Osteocyte (in vitro differentiated cells): Measurements from ENCODE around the gene ZBED6. TPM values are rescaled to one million over a fixed set of nuclear protein-coding genes. Genes with fewer than 3 reads are reported as not detected.

ENCODE experiments used
- DNase-seq: peaks from one replicate; pipeline ENCODE4 v3.0.0; 2021; ENCODE audit warnings: mixed read lengths; ENCODE audit not compliant: unreplicated experiment; ENCODE audit errors: extremely low spot score
- H3K27ac Mint-ChIP-seq: one replicate; pipeline ENCODE4 v1.8.0; 2021; ENCODE audit warnings: mild to moderate bottlenecking, mixed read lengths; ENCODE audit not compliant: unreplicated experiment
- H3K27me3 Mint-ChIP-seq: one replicate; pipeline ENCODE4 v1.8.0; 2021; ENCODE audit warnings: mixed read lengths; ENCODE audit not compliant: unreplicated experiment
- H3K36me3 Mint-ChIP-seq: one replicate; pipeline ENCODE4 v1.8.0; 2021; ENCODE audit warnings: mixed read lengths; ENCODE audit not compliant: unreplicated experiment
- H3K4me1 Mint-ChIP-seq: one replicate; pipeline ENCODE4 v1.8.0; 2021; ENCODE audit warnings: mixed read lengths; ENCODE audit not compliant: unreplicated experiment
- H3K4me3 Mint-ChIP-seq: one replicate; pipeline ENCODE4 v1.8.0; 2021; ENCODE audit warnings: mild to moderate bottlenecking, moderate library complexity, mixed read lengths; ENCODE audit not compliant: unreplicated experiment
- H3K9me3 Mint-ChIP-seq: one replicate; pipeline ENCODE4 v1.8.0; 2021; ENCODE audit warnings: mixed read lengths; ENCODE audit not compliant: unreplicated experiment
- total RNA-seq: library from RNA; stranded (reverse); gene quantifications from 2 replicates; pipeline ENCODE4 v1.2.1, GENCODE V29; 2021
- TF ChIP-seq, protein P1 (sequence below): fragments of 200-600 bp; sonication (generic); IDR thresholded peaks from 2 replicates; pipeline ENCODE4 v1.5.0; 2021; ENCODE audit warnings: antibody characterized with exemption, mild to moderate bottlenecking, moderate library complexity

ZBED6 gene
- total RNA-seq, 1 donor from 2014 or later = 43.4 TPM

DNA sequence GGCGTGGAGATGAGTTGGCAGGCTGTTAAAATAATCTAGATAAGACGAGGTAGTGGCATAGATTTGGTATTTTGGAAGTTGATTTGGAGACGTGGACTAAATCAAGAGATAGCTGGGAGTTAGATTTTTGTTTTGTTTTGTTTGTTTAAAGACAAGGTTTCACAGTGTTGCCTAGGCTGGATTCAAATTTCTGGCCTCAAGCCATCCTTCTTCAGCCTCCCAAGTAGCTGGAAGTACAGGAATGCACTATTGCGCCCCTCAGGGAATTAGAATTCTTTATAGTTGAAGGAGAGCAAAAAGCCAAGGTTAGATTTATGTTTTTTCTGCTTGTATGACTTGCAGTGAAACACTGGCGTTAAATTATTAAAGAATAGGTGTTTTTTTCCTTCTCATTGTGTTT is 43.7 kb downstream of the ZBED6 start:
- peaks cover 41% of the 10 kb centered on the region for H3K36me3 Mint-ChIP-seq
- TF ChIP-seq, protein P1, sequence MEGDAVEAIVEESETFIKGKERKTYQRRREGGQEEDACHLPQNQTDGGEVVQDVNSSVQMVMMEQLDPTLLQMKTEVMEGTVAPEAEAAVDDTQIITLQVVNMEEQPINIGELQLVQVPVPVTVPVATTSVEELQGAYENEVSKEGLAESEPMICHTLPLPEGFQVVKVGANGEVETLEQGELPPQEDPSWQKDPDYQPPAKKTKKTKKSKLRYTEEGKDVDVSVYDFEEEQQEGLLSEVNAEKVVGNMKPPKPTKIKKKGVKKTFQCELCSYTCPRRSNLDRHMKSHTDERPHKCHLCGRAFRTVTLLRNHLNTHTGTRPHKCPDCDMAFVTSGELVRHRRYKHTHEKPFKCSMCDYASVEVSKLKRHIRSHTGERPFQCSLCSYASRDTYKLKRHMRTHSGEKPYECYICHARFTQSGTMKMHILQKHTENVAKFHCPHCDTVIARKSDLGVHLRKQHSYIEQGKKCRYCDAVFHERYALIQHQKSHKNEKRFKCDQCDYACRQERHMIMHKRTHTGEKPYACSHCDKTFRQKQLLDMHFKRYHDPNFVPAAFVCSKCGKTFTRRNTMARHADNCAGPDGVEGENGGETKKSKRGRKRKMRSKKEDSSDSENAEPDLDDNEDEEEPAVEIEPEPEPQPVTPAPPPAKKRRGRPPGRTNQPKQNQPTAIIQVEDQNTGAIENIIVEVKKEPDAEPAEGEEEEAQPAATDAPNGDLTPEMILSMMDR = no peak
- no peak overlapping the region for H3K4me3 Mint-ChIP-seq
- no peaks in the 10 kb centered on the region for H3K9me3 Mint-ChIP-seq
- H3K4me1 Mint-ChIP-seq = peaks cover 18% of the 10 kb centered on the region
- no peak for DNase-seq
- no peaks in the 10 kb centered on the region for H3K27me3 Mint-ChIP-seq
- H3K27ac Mint-ChIP-seq = peak overlapping the region; percentile 93

- Mint-ChIP-seq H3K4me1 (peaks cover 18% of the 10 kb centered on the region), H3K27me3 (no peaks in the 10 kb centered on the region), H3K36me3 (peaks cover 46% of the 10 kb centered on the region), H3K27ac (no peak overlapping the region), H3K9me3 (no peaks in the 10 kb centered on the region), H3K4me3 (no peak overlapping the region)
- TF ChIP-seq, protein P1 = no peak
- no peak for DNase-seq
Observed at GRCh38 chr1:203840208-203840808, 44.9 kb downstream of the ZBED6 start.

- peaks cover 47% of the 10 kb centered on the region for H3K36me3 Mint-ChIP-seq
- DNase-seq = no peak
- no peaks in the 10 kb centered on the region for H3K27me3 Mint-ChIP-seq
- H3K27ac Mint-ChIP-seq = no peak overlapping the region
- H3K9me3 Mint-ChIP-seq = no peaks in the 10 kb centered on the region
- TF ChIP-seq, protein P1 = no peak
- H3K4me1 Mint-ChIP-seq = peaks cover 18% of the 10 kb centered on the region
- no peak overlapping the region for H3K4me3 Mint-ChIP-seq
Observed at GRCh38 chr1:203842559-203842876, 47.1 kb downstream of the ZBED6 start.

GRCh38 chr1:203843435-203843834 is 48.0 kb downstream of the ZBED6 start:
- Mint-ChIP-seq H3K9me3 (no peaks in the 10 kb centered on the region), H3K4me1 (peaks cover 13% of the 10 kb centered on the region)

More at GRCh38 chr1:203843435-203843834, 48.0 kb downstream of the ZBED6 start:
- TF ChIP-seq, protein P1 = no peak
- DNase-seq = no peak
- Mint-ChIP-seq H3K4me3 (no peak overlapping the region), H3K36me3 (peaks cover 40% of the 10 kb centered on the region), H3K27me3 (no peaks in the 10 kb centered on the region), H3K27ac (no peak overlapping the region)

Other genes starting within 250 kb of the ZBED6 start
- gene ATP2B4, start 168.8 kb upstream of the ZBED6 start, total RNA-seq = 39.4 and 42.1 TPM in 2 replicates
- not detected in 2 replicates for gene LAX1, start 30.4 kb upstream of the ZBED6 start, total RNA-seq
- gene ZC3H11A, start within 50 bp of the ZBED6 start, total RNA-seq = 88.3 and 94.8 TPM in 2 replicates
- 95.7 and 102 TPM in 2 replicates for gene SNRPE, start 66.0 kb downstream of the ZBED6 start, total RNA-seq